Myocyte (in vitro differentiated cells): ENCODE measurements around the gene AUTS2. TPM values are rescaled to one million over a fixed set of nuclear protein-coding genes. Genes with fewer than 3 reads are reported as not detected.

Source experiments
- DNase-seq: peaks from one replicate; pipeline ENCODE4 v3.0.0-alpha.2; 2012; ENCODE audit warnings: low read depth
- polyA plus RNA-seq: library from polyadenylated mRNA; unstranded; fragments of >200 nt; gene quantifications from one replicate; pipeline ENCODE4 v1.2.1, GENCODE V29; 2012; ENCODE audit warnings: missing spikeins
- total RNA-seq: library from RNA; depleted of rRNA; stranded (reverse); fragments of >200 nt; gene quantifications from 2 replicates; pipeline ENCODE4 v1.2.3, GENCODE V29; 2014

Gene AUTS2
- 4.4 and 6.6 TPM in 2 replicates for total RNA-seq
- polyA plus RNA-seq = 4.8 TPM

DNA sequence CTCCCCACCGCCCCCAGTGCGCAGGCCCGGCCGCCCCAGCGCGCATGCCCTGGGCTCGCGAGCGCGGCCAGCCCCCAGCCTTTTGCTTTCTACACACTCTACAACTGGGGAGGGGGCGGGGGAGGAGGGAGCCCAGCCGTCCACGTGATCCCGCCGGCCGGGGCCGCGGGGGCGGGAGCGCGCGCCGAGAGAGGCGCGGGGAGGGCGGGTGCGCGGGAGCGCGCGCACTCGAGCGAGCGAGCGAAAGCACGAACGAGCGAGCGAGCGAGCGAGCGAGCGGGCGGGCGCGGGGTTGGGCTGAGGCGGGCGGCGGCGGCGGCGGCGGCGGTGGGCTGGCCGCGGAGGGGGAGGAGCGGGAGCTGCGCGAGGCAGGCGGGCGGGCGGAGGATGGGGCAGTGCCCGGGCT lies at the start of gene AUTS2:
AUTS2 (plus strand) TSS at position 395 of the 406 bp plus-strand sequence. CDS start 1,179 bp downstream, outside the sequence.
- peak; percentile 88 for DNase-seq

DNA sequence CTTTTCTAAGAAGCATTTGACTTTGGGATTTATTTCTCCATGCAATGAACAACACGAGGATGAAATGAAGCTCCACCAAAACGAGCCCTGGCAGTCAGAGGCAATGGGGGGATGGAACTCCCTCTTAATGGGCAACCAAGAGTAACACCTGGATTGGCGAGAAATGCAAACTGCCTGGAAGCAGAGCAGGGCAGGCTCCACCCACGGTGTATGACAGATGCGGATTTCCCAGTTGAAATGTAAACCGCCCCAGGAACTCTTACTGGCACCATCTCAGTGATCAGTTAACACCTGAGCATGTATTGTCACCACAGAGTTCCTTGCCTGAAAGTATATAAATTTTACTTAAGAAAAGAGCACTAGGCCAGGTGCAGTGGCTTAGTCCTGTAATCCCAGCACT lies 47.3 kb upstream of the AUTS2 start:
- DNase-seq = no peak

DNA sequence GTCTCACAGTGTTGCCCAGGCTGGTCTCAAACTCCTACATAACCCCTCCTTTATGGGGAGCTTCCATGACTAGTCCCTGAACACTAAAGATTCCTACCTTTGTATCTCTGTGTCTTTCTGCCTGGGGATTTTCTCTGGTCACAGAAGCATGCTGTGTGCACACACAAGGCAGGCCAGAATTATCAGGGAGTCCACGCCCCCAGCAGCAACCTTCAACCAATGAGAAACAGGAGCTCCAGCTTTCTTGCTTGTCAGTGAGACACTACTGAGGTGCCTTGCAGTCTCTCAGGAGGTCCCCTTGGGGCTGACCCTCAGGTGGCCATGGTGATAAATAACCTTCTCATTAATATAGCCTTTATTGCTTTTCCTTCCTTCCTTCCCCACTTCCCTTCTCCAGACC lies 45.1 kb upstream of the AUTS2 start:
- no peak for DNase-seq

DNA sequence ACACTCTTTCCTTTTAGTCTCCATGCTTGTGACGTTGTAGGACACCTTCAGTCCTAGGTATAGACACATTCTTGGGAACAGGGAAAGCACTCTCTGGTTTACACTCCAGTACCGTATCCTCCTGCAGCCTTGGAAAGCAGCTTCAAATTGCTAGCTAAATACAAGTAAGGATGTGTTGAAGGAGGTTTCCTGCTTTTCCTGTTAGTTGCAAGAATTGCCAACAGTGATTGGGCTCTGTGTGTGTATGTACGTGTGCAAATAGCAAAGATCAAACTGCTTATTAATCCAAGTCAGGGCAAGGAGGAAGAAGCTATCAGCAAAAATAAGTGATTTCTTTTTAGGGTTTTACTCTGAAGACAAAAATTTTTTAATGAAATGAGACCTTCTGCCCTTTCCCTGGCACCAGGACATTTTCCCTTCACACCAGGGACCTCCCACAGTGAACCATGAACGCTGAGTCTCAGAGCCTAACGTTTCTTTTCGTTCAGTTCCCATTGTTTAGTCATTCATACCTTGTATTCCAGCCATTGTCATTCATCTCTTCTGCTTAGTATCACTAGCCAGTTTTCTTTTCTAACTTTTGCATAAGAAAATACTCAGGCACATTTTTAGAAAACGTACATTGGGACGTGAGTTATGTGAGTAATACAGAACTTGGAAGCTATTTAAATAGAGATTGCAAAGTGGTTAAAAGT lies 36.9 kb upstream of the AUTS2 start:
- DNase-seq = no peak

DNA sequence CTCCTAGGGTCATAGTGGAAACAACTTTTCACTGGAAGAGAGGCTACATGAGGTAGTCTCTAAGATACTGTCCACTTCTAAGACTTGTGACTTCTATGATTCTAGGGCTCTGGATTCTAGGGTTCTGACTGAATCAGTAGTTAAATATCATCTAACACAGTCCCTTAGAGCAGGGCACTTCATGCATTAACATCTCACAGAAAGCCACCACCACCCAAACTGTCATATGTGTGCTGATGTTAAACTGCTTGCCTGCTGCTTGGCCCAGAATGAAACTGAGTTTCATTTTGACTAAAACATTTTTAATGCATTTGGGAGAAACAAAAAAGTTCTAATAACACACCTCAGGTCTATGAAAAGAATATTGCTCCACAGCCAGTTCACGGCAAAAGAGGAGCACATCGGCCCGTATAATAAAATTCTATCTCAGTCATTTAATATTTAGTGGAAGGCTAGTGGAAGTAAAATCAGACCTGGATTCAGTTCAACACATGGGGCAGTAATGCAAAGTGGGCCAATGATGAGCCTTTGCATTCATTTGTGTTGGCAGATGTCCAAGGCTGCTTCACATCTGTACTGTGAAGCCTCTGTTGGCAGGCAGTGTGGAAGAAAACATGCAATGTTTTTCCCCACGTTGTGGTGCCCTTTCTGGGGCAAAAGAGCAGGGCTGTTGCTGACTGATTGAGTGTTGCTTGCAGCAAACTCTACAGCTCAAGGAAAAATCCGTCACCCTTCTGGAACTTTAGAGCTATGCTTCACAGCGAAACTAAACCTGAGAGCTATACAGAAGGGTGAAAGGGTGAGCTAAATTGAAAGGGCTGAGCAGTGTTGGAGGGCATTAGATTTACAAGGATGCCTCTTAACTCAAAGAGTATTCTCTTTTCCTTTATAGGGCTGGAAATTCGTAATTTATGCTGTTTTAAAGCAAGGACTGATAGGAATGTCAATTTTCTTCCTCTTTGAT lies 33.5 kb upstream of the AUTS2 start:
- no peak for DNase-seq

DNA sequence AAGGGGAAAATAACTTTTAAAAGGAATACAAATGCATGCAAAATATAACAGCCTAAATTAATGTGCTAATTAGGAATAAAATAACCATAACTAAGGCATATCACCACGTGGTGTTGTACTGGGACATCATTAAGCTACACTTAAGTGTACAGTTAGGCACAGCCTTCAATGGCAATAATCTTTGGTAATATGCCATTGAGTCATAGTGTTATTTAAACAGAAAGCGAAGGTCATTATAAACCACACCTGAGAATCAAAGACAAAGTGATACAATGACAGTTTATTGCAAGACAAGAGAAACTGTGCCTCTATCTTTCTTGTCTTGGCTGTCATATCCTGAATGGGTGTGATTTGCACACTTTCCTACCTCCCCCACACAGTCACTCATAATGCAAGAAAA lies 30.5 kb upstream of the AUTS2 start:
- DNase-seq = no peak

DNA sequence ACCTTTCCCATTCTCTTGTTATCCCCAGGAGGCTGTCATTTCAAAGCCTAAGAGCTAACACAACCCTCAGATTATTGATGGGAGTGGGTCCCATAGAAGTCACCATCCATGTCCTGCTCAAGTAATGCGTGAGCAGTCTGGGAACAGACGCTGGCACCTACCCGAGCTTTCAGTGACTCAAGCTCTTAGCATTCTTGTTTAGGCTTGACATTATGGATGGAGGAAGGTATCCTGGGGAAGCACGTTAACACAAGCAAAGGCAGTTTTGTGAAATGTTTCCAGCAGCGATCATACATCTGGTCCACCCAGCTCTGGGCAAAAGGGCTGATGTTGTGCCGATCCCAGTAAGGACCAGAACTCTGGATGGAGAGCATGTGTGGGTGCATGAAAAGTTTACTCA lies 30.0 kb upstream of the AUTS2 start:
- no peak for DNase-seq

DNA sequence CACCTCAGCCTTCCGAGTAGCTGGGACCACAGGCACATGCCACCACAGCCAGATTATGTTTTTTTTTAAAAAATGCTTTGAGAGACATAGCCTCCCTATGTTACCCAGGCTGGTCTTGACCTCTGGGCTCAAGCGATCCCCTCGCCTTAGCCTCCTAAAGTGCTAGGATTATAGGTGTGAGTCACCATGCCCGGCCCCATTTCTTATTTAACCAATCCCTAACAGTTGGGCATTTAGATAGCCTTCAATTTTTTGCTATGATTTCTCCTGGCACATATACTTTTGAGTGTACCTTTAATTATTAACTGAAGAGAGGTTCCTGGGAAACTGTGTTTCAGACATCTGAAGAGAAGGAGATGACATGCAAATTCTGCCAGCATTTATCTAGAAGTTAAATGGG lies 22.6 kb upstream of the AUTS2 start:
- DNase-seq = no peak

DNA sequence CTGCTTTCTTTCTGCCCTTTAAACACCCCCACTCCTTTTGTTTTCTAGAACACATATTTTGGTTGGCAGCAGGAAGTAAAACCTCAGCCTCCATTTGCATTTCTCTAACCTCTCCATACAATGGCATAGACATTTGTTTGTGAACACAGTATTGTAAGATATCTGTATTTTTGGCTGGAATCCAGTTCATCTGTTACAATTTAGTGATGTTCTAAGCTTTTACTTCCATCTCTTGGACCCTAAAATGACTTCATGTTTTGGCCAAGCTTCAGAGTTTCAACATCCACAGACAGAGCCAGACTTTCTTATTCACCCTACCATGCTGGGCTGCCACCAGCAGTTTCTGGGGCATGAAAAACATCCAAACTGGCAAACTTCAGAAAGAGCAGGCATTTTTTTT lies 21.1 kb upstream of the AUTS2 start:
- DNase-seq = no peak

DNA sequence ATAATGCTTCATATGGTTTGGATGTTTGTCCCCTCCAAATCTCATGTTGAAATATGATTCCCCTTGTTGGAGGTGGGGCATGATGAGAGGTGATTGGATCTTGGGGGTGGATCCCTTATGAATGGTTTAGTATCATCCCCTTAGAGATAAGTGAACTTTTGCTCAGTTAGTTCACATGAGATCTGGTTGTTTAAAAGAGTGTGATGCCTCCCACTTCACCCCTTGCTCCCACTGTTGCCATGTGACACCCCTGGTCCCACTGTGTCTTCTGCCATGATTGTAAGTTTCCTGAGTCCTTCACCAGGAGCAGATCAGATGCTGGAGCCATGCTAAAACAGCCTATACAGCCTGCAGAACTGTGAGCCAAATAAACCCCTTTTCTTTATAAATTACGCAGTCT lies 13.1 kb upstream of the AUTS2 start:
- DNase-seq = no peak

DNA sequence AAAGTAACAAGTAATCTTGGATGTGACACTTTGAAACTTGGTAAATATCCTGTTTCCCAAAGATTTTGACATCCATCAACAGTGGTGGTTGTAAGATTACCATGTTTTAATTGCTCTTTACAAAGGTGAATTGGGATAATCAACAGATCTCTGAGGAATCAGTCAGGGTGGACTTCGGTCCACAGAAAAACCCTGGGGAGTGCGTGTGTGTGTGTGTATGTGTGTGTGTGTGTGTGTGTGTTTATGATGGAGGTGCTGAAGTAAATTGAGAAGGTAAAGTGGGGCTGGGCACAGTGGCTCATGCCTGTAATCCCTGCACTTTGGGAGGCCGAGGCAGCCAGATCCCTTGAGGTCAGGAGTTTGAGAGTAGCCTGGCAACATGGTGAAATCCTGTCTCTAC lies 12.0 kb upstream of the AUTS2 start:
- DNase-seq = no peak

DNA sequence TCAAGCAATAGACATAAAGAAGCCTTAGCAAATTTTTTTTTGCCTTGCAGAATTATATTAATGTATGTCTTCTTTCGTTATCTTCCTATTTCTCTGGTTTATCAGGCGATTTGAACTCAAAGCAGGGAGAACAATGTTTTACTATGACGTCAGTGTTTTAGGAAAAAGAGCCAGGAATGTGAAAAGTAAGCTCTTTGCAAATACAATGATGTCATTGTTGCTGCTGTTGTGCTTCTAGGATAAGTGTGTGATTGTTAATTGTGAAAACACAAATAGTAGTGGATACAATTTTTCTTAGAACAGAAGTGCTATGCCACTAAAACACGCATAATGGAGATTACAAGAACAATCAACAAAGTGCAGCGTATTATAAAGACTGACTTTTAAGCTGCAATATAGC lies 9.5 kb upstream of the AUTS2 start:
- no peak for DNase-seq

DNA sequence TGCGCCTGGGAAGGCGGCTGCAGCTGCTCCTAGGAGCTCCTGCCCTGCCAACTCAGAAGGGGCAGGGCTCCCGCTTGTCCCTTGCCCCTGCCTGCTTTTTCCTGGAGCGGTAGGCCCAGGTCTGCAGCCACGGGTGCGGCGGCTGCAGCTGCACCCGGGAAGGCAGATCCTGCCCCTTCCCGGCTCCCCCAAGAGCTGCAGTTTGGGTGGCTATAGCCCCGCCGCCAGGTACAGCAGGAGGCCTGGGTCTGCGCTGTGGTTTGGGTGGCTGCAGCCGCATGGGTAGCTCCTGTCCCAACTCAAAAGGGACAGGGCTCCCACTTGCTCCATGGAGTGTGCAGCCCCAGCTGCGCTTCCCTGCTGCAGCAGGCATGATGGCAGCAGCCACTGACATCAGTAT lies 6.5 kb upstream of the AUTS2 start:
- no peak for DNase-seq

DNA sequence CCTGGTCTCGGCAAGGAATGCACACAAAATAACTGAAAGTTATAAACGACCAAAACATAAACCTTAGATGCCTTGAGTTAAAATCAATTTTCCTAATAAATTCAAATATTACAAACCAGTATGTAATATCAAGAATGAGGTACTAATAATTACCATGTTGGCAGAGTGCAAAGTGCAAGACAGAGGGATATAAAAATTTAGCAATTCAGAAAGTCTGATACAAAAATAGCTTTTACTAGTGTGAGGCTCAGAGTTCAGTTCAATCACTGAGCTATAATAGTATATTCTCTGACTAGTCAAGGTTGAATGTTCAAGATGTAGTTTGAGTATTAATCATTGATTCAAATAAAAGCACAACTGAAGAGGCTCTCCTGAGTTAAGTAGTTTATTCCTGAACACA lies 4.8 kb upstream of the AUTS2 start:
- DNase-seq = no peak

DNA sequence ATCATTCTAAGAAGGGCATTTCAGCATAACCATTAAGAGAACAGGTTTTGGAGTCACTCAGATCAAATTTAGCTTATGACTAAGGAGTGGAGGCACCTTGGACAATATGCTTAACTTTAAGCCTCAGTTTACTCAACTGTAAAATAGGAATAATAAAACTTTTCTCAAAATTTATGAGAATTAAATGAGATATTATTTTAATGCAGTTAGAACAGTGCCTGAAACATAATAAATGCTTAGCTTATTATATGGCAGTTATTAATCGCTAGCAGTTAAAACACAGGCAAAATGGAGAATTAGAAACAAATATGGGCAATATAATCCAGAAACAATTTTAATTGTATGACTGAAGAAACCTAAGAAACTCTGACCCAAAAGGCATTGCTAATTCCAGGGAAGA lies 2.9 kb upstream of the AUTS2 start:
- no peak for DNase-seq

DNA sequence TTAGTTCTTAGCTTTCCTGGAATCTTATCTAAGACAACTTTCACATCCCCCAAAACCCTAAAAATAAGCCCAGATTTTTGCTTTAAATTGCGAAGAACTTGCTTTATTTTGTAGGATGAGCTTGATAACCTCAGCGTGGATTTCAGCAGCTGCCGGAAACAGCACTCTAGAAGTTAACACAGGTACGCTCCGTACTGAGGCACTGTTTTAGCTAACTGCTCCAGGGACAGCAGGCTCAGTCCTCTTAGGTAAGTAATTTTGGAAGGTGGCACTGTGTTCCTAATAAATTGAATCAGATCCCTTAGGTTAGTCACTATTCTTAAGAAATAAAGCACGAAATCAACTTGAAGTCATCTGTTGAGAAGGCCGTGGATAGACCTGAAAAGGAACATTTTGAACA lies 2.2 kb upstream of the AUTS2 start:
- DNase-seq = no peak

DNA sequence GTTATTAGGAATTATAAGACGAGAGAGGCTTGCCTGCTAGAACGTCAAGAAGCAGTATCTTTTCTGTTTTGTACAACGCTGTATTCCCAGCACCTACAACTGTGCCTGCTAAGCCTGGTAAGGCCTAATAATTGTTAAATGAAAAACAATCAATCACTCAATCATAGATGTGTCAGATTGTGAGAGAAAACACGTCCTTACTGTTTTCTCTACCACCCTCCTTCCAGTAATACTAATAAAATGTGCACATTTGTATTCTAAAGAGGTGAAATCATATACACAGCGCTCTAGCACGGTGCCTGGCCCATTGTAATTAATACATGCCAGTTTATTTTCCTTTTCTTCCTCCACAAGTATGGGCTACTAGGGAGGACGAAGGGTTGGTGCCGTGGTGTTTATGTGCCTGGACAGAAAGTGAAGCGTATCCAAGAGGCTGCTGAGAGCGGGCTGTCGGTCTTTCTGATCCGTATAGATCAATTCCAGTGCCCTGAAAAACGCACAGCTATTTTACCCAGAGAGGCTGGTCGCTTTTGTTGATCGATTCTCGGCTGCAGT lies 1.5 kb upstream of the AUTS2 start:
- DNase-seq = no peak

DNA sequence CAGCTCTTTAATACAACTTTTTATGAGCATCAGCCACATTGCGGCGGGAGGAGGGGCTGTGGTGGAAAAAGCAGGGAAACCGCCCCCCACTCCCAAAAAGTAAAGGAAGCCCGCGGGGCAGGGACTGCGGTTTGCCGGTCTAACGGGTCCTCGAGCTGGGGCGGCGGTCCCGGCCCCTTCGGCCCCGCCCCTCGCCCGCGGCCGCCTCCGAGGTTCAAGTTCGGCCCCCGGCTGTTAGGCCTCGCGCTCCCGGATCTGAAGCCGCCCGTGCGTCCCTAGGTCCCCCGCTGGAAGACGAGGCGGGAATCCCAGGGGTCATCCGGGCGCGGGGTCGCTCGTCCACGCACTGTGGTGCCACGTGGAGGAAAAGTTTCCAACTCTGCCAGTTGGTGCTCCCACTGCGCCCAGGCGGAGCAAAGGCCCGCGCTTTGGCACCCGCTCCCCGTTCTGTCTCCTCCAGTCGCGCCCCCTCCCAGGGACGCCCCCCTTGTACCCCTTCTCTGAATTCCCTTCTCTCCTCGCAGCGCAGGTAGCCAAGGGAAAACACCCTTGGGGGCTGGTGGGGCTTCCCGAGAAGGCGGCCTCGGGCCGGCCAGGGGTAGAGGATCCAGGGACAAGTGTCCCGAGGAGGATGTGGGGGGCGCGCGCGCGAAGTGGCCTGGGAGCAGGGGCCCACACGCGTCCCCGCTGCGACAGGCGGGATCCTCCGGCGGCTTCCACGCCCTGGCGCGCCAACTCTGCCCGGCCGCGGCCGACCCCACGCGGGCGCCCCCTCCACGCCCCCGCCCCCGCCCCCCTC lies 798 bp upstream of the AUTS2 start:
- peak; percentile 15 for DNase-seq

DNA sequence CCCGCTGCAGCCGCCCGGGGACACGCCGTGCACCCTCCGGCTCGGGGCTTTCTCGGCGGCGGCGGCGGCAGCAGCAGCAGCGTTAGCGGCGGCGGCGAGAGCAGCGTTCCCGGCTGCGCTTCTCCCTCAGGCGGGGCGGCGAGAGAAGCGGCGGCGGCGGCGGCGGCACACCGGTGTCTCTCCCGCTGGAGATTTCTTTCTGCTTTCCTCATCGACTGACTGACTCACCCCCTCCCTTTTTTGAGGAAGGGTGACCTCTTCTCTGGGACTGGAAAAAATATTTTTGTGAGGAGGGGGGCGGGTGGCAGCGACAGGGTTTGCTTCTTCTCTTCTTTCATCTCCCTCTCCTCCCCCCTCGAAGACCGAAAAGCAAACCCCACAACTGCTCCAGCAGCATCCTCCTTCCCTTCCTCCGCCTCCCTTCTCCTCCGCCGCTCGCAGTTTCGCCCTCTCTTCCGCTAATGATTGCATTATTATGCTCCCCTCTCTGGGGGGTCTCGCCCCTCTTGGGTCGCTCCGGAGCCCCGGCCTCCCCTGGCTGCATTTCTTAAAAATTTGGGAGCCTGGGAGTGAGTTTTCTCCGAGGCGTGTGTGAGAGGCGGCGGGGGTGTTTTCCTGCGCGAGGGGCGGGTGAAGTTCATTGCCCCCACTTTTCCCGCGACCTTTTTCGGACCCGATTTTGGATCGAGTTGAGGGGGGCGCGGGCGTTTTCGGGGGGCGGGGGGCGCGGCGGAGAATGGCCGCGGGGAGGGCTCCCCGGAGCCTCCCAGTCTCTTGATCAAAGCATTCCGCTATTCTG lies 411 bp downstream of the AUTS2 start:
- DNase-seq = no peak

DNA sequence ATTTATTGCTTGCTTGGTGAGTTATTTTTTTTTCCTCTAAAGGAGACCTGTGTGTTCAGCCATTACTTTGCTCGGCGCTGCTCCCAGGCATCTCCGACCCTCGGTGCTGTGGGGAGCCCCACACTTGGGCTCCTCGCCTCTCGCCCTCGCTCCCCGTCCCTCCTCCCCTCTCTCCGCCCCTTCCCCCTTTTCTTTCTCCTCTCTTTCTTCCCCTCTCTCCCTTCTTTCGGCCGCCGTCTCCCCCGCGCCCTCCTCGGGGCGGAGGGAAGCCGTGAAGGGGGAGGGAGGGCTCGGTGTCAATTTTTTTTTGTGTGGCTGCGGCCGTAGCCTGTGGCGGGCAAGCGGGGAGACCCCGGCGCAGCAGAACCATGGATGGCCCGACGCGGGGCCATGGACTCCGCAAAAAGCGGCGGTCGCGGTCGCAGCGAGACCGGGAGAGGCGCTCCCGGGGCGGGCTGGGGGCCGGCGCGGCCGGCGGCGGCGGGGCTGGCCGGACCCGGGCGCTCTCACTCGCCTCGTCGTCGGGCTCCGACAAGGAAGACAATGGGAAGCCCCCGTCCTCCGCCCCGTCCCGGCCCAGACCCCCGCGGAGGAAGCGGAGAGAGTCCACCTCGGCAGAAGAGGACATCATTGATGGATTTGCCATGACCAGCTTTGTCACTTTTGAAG lies 1.1 kb downstream of the AUTS2 start:
- DNase-seq = peak; percentile 0
